AG09309 (cell line): ENCODE data around the gene WFDC1.

ENCODE experiments used
- DNase-seq: peaks from one replicate; pipeline ENCODE4 v3.0.0-alpha.2; 2010; ENCODE audit warnings: low read depth
- H3K4me3 ChIP-seq: 2 replicates; pipeline ENCODE4 v1.5.1; 2011; ENCODE audit warnings: mild to moderate bottlenecking, low read depth, low read length, moderate library complexity; ENCODE audit not compliant: control insufficient read depth
- TF ChIP-seq, protein P1 (sequence below): IDR thresholded peaks from 2 replicates; pipeline ENCODE4 v1.5.1; 2011; ENCODE audit warnings: mild to moderate bottlenecking, low read depth, low read length, inconsistent platforms; ENCODE audit not compliant: insufficient read depth, control insufficient read depth; ENCODE audit errors: missing control alignments

Gene WFDC1

GRCh38 chr16:84344781-84345180, 50.1 kb downstream of the WFDC1 start:
- DNase-seq = no peak
- TF ChIP-seq, protein P1, sequence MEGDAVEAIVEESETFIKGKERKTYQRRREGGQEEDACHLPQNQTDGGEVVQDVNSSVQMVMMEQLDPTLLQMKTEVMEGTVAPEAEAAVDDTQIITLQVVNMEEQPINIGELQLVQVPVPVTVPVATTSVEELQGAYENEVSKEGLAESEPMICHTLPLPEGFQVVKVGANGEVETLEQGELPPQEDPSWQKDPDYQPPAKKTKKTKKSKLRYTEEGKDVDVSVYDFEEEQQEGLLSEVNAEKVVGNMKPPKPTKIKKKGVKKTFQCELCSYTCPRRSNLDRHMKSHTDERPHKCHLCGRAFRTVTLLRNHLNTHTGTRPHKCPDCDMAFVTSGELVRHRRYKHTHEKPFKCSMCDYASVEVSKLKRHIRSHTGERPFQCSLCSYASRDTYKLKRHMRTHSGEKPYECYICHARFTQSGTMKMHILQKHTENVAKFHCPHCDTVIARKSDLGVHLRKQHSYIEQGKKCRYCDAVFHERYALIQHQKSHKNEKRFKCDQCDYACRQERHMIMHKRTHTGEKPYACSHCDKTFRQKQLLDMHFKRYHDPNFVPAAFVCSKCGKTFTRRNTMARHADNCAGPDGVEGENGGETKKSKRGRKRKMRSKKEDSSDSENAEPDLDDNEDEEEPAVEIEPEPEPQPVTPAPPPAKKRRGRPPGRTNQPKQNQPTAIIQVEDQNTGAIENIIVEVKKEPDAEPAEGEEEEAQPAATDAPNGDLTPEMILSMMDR = no peak

GRCh38 chr16:84347161-84347560, 52.5 kb downstream of the WFDC1 start:
- H3K4me3 ChIP-seq = no peak overlapping the region
- TF ChIP-seq, protein P1 = no peak
- no peak for DNase-seq

More at GRCh38 chr16:84344781-84345180, 50.1 kb downstream of the WFDC1 start:
- no peak overlapping the region for H3K4me3 ChIP-seq

- TF ChIP-seq, protein P1 = no peak
- no peak overlapping the region for H3K4me3 ChIP-seq
- no peak for DNase-seq
Observed at GRCh38 chr16:84348386-84348888, 53.8 kb downstream of the WFDC1 start.

DNA sequence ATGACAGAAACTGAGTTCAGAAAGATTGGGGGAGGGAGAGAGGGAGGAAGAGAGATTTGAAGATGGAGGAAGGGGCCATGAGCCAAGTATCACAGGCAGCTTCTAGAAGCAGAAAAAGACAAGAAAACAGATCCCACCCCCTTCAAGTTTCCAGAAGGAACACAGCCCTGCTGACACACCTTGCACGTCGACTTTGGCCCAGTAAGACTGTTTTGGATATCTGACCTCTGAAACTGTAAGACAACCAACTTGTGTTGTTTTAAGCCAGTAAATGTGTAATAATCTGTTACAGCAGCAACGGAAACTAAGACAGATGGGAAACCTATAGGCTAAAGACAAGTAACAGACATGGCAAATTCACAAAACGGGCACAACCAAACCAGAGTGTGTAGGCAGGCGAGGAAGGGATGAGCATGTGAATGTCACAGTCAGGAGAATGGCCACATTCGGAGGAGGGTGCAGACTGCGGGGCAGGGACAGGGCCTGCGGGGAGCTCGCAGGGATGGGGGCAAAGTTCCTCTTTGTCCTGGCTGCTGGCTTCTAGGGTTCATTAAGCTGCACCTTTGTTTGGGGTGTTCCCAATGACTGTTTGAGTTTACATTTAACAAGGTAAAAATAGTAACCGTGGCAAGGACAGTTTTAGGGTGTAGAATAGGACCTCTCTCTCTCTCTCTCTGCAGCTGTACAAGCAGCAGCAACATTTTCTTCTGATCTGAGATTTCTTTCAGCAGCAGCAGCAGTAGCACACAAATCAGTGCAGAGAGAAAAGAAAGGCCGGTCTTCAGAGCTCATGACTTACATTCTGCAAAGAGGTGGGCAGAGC, 55.4 kb downstream of the WFDC1 start:
- H3K4me3 ChIP-seq = no peak overlapping the region
- TF ChIP-seq, protein P1 = no peak
- no peak for DNase-seq

DNA sequence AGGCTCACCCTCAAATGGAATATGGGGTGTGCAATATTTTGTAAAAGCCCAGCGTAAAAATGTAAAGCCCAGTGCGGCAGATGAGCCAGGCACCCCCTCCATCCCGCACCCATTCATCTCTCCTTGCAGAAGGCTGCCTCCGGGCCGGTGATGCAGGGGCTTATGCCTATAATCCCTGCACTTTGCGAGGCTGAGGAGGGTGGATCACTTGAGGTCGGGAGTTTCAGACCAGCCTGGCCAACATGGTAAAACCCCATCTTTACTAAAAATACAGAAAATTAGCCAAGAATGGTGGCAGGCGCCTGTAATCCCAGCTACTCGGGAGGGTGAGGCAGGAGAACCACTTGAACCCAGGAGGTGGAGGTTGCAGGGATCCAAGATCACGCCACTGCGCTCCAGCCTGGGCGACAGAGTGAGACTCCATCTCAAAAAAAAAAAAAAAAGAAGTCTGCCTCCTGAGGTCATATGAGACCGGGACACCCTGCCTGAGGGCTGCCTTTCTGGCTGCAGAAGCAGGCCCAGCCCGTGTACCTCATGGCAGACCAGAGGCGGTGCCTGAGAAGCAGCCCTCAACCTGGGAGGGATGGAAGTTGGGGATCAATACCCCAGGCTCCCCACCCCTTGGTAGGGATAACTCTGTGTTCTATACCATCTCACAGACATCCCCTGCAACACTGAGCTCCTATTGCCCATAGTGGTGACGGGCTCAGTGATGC, 56.2 kb downstream of the WFDC1 start:
- H3K4me3 ChIP-seq = no peak overlapping the region
- TF ChIP-seq, protein P1 = no peak
- DNase-seq = no peak

- H3K4me3 ChIP-seq = no peak overlapping the region
- DNase-seq = no peak
- TF ChIP-seq, protein P1 = no peak
Observed at GRCh38 chr16:84351630-84352029, 57.0 kb downstream of the WFDC1 start.
